Measurements from ENCODE around the gene PPP1R17. TPM values are rescaled to one million over a fixed set of nuclear protein-coding genes. Genes with fewer than 3 reads are reported as not detected.

PPP1R17 gene
- total RNA-seq: not detected

DNA sequence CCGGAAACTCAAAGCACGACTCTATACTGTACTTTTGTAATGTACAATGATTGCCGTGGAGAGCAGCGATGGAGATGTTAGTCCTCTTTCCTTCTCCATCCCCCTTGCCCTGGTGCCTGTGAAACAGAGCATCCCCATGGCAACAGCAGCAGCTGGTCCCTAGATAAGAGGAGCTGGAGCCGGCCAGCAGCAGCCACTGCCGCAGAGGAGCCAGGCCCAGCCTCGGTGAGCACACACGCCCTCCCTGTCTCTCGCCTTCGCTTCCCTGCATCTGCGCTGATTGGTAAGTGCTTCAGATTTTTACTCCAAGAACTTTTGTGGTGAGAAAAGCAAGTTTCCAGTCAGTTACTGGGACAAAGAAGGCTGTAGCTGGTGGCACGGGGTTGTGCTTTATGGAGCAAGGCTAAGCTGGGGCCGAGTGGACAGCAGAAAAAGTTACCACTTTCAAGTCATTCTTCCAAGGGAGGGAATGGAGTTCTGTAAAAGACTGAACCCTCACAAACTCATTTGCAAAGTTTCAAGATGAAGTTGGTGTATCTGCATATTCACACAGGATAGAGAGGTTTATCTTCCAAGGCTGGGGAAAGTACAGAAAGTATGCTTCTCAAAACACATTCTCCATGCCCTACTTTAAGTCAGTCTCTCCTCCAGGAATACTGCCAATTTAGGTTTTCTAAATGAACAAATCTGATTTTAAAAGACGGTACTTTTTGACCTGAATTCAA is at the start of gene PPP1R17:
PPP1R17 (plus strand) TSS at position 192 of the 725 bp plus-strand sequence. CDS start 5,227 bp downstream, outside the sequence.
- Mint-ChIP-seq H3K36me3 (ENCODE audit: insufficient read depth in 2 of 2) (no peaks in the 10 kb centered on the region), H3K27ac (no peak within 1 kb of the TSS), H3K27me3 (ENCODE audit: low read depth) (no peaks in the 10 kb centered on the region), H3K4me3 (no peak within 1 kb of the TSS), H3K9me3 (peaks cover 0 to 2% of the 10 kb centered on the region in 2 donors), H3K4me1 (ENCODE audit: low read depth) (no peaks in the 10 kb centered on the region)
- ATAC-seq (replicated peaks in 1 of 2): no peak
- no peak for DNase-seq

DNA sequence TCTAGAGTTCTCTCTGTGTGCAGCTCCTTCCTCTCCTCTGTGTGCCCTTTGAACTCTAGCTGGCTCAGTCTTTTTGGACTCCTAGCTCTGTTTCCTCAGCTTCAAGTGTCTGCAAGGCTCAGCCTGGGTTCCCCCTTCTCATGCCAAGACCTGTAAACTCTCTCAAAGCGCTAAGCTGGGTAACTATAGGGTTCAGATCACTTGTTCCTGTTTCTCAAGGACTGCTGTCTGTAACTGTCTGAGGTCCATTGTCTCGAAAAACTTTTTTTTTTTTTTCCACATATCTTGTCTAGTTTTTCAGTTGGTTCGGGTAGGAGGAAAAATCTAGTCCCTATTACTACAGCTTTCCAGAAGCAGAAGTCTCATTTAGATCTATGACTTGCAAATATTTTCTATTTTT is 46.6 kb upstream of the PPP1R17 start:
- Mint-ChIP-seq H3K4me3 (no peak overlapping the region), H3K27me3 (ENCODE audit: low read depth) (no peaks in the 10 kb centered on the region), H3K4me1 (ENCODE audit: low read depth) (no peaks in the 10 kb centered on the region), H3K27ac (no peak overlapping the region), H3K36me3 (ENCODE audit: insufficient read depth in 2 of 2) (no peaks in the 10 kb centered on the region), H3K9me3 (peaks cover 0 to 3% of the 10 kb centered on the region in 2 donors)
- DNase-seq: no peak
- ATAC-seq (replicated peaks in 1 of 2): no peak

DNA sequence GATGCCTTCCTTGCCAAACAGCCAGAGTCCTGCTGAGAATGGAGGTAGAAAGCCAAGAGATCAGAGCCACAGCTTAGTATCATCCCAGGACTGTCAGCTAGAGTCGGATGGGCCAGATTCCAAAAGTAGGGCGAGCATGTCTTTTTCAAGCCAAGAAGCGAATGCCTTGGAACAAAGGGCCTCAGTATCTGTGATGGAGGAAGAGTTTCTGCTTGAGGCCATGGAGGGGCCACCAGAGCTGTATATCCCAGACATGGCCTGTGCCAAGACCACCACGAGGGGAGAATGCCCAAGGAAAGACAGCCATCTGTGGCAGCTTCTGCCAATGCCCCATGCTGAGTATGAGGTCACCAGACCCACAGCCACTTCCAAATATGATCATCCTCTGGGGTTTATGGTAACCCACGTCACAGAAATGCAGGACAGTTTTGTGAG is 44.3 kb upstream of the PPP1R17 start:
- ATAC-seq (replicated peaks in 1 of 2): no peak
- no peak overlapping the region for H3K4me3 Mint-ChIP-seq
- H3K4me1 Mint-ChIP-seq (ENCODE audit: low read depth): no peaks in the 10 kb centered on the region
- no peak overlapping the region for H3K27ac Mint-ChIP-seq
- H3K36me3 Mint-ChIP-seq (ENCODE audit: insufficient read depth in 2 of 2): no peaks in the 10 kb centered on the region
- H3K9me3 Mint-ChIP-seq: peaks cover 0 to 2% of the 10 kb centered on the region in 2 donors
- DNase-seq: no peak
- H3K27me3 Mint-ChIP-seq (ENCODE audit: low read depth): no peaks in the 10 kb centered on the region

DNA sequence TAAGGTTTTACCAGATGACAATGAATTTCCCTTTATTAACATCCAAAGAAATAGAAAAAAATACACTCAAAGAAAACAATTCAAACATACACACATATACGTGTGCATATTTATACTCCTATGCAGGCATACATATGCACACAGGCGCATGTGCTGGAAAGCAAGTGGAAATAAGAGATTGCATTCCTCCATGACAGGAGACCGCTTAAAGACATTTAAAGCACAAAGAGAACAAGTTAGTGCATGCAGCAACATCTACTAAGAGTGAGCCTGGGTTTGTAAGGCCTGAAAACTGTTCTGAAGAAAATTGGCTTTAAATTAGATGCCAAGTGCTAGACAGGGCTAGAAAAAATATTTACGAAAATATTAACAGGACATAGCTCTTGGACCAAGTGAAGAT is 40.1 kb upstream of the PPP1R17 start:
- H3K9me3 Mint-ChIP-seq: no peaks in the 10 kb centered on the region
- H3K36me3 Mint-ChIP-seq (ENCODE audit: insufficient read depth in 2 of 2): no peaks in the 10 kb centered on the region

DNA sequence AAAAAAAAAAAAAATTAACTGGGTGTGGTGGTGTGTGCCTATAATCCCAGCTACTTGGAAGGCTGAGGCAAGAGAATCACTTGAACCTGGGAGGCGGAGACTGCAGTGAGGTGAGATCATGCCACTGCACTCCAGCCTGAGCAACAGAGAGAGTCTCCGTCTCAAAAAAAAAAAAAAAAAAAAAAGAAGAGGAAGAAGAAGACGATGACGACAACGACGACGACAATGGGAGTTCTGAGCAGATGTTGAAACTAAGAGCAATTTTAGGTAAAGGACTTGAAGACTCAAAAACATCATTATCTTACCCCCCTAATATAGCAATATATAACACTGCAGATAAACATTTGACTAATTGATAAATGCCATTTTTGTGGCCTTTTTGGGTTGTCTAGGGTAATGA is 39.5 kb upstream of the PPP1R17 start:
- no peak overlapping the region for H3K27ac Mint-ChIP-seq
- ATAC-seq (replicated peaks in 1 of 2) (no peak), DNase-seq (no peak)
- no peaks in the 10 kb centered on the region for H3K4me1 Mint-ChIP-seq (ENCODE audit: low read depth)
- H3K36me3 Mint-ChIP-seq (ENCODE audit: insufficient read depth in 2 of 2): no peaks in the 10 kb centered on the region
- H3K9me3 Mint-ChIP-seq: no peaks in the 10 kb centered on the region
- no peak overlapping the region for H3K4me3 Mint-ChIP-seq
- H3K27me3 Mint-ChIP-seq (ENCODE audit: low read depth): no peaks in the 10 kb centered on the region

More for the DNA sequence above, 40.1 kb upstream of the PPP1R17 start:
- H3K27ac Mint-ChIP-seq: no peak overlapping the region
- H3K4me3 Mint-ChIP-seq: no peak overlapping the region
- DNase-seq (no peak), ATAC-seq (replicated peaks in 1 of 2) (no peak)
- no peaks in the 10 kb centered on the region for H3K27me3 Mint-ChIP-seq (ENCODE audit: low read depth)
- no peaks in the 10 kb centered on the region for H3K4me1 Mint-ChIP-seq (ENCODE audit: low read depth)

DNA sequence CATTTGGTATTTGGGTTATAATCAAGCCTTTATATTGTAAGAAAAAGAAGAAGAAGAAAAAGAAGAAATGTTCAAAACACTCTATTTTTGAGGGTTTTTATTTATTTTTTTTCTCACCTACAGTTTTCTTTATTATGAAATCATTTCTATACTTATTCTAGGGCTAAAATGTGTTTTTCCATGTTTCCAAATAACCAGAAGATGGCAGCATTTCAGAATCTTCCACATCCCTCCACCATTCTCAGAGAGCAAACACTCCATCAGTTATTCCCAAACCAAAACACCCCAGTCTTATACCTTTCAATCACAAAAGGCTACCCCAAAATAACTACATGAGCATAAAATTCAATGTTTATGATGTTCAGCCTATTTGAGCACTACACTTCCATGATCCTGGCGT is 38.7 kb upstream of the PPP1R17 start:
- H3K27ac Mint-ChIP-seq: no peak overlapping the region

DNA sequence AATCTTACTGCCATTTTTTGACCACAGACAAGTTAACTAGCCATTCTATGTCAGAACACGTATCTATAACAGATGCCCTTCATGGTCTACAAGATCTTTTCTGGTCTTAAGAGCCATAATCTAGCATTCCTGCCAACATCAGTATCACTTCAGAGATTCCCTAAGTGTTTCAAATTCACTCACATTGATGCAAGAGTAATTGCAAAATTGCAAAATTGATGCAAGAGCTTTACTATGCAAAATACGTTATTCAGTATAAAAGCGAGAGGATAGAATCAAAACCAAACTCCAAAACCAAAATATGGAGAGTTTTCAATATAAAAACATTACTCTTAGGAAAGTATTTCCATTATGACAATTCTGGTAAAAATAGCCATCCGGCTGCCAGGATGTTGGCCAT is 38.1 kb upstream of the PPP1R17 start:
- ATAC-seq (replicated peaks in 1 of 2) (no peak), DNase-seq (no peak)
- no peaks in the 10 kb centered on the region for H3K4me1 Mint-ChIP-seq (ENCODE audit: low read depth)

More for the DNA sequence above, 38.7 kb upstream of the PPP1R17 start:
- Mint-ChIP-seq H3K27me3 (ENCODE audit: low read depth) (no peaks in the 10 kb centered on the region), H3K36me3 (ENCODE audit: insufficient read depth in 2 of 2) (no peaks in the 10 kb centered on the region), H3K4me1 (ENCODE audit: low read depth) (no peaks in the 10 kb centered on the region), H3K9me3 (no peaks in the 10 kb centered on the region), H3K4me3 (no peak overlapping the region)
- DNase-seq (no peak), ATAC-seq (replicated peaks in 1 of 2) (no peak)

DNA sequence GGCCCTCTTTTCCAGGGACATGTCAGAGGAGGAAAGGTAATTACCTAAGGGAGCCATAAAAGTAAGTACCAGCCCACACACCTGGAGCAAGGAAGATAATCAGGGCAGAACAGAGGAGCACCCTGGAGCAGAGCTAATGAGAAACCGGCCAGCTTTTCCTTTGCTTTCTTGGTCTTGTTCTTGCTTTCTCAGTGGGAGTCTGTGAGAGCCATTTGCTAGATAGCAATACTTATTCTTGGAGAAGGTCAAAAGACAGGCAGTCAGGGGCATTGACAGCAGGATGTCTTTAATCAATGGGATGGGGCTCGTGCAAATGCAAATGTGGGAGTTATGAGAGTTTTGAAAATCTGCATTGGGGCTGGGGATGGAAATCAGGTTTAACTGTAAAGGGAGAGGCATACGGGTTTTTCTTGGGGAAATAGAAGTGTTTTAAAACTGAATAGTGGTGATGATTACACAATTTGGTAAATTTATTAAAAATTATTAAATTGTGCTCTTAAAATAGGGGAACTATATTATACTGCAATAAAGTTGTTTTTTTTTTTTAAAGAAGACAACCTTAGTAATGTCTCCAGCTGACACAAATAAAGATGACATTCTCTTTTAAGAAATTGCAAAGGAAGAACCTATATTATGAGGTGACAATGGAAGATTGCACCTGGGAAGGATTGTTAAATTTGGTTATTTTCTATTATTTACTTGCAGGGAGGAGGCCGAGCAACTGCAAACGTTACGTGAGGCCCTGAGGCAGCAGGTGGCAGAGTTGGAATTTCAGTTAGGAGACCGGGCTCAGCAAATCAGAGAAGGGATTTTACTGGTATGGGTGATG is 35.6 kb upstream of the PPP1R17 start:
- Mint-ChIP-seq H3K27me3 (ENCODE audit: low read depth) (no peaks in the 10 kb centered on the region), H3K4me3 (no peak overlapping the region), H3K36me3 (ENCODE audit: insufficient read depth in 2 of 2) (no peaks in the 10 kb centered on the region), H3K27ac (no peak overlapping the region), H3K9me3 (peaks cover 3 to 8% of the 10 kb centered on the region in 2 donors), H3K4me1 (ENCODE audit: low read depth) (no peaks in the 10 kb centered on the region)
- no peak for DNase-seq
- ATAC-seq (replicated peaks in 1 of 2): no peak

More for the DNA sequence above, 38.1 kb upstream of the PPP1R17 start:
- Mint-ChIP-seq H3K36me3 (ENCODE audit: insufficient read depth in 2 of 2) (no peaks in the 10 kb centered on the region), H3K27me3 (ENCODE audit: low read depth) (no peaks in the 10 kb centered on the region), H3K4me3 (no peak overlapping the region), H3K27ac (no peak overlapping the region), H3K9me3 (no peaks in the 10 kb centered on the region)

DNA sequence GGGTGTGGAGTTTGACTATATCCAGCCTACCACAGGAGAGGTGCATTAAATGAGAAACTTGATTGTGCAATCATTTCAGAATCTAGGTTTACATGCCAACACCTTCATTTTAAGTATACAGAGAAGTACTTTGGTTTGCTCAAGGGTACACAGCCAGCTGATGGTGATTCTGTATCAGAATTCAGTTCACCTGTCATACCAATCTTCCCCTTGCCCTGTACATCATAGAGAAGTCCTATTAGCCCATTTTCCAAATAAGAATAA is 35.0 kb upstream of the PPP1R17 start:
- ATAC-seq (replicated peaks in 1 of 2): no peak
- no peak for DNase-seq
- no peak overlapping the region for H3K4me3 Mint-ChIP-seq
- no peak overlapping the region for H3K27ac Mint-ChIP-seq
- no peaks in the 10 kb centered on the region for H3K27me3 Mint-ChIP-seq (ENCODE audit: low read depth)
- peaks cover 3 to 8% of the 10 kb centered on the region in 2 donors for H3K9me3 Mint-ChIP-seq
- no peaks in the 10 kb centered on the region for H3K4me1 Mint-ChIP-seq (ENCODE audit: low read depth)
- H3K36me3 Mint-ChIP-seq (ENCODE audit: insufficient read depth in 2 of 2): no peaks in the 10 kb centered on the region

DNA sequence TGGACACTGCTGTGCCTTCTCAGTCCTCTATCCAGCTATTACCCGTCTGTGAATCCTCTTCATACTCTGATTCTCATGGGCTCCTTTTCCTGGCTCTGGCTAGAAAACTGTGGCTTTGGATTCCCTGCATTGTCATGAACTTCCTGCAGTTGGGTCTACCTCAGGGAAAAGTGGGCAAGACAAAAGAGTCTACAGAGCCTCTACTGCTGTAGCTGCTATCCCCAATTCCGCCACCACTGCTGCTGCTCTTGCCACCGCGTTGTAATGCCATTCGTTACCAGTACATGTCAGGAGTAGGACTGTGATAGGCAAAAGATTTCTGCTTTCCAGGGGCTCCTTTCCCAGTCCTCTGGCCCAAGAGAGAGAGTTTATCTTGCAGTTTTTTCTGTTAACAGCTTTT is 23.9 kb upstream of the PPP1R17 start:
- Mint-ChIP-seq H3K4me3 (no peak overlapping the region), H3K36me3 (ENCODE audit: insufficient read depth in 2 of 2) (no peaks in the 10 kb centered on the region), H3K27ac (no peak overlapping the region), H3K27me3 (ENCODE audit: low read depth) (no peaks in the 10 kb centered on the region), H3K9me3 (peaks cover 3 to 5% of the 10 kb centered on the region in 2 donors), H3K4me1 (ENCODE audit: low read depth) (no peaks in the 10 kb centered on the region)
- ATAC-seq (replicated peaks in 1 of 2): no peak
- DNase-seq: no peak

DNA sequence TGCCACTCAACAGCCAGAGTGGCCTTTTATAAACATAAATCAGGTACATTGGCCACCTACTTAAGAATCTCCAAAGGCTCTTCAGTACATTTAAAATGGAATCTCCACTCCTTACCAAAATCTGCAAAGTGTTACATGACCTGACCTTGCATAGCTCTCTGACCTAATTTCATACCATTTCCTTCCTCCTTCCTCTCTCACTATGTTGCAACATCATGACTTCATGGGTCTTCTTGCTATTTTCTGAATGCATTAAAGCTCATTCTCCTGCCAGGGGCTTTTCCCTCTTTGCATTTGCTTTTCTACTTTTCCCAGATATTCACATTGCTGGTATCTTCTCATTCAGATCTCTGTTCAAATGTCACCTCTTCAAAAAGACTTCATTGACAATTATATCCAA is 22.1 kb upstream of the PPP1R17 start:
- no peak overlapping the region for H3K27ac Mint-ChIP-seq
- H3K36me3 Mint-ChIP-seq (ENCODE audit: insufficient read depth in 2 of 2): no peaks in the 10 kb centered on the region
- peaks cover 3 to 5% of the 10 kb centered on the region in 2 donors for H3K9me3 Mint-ChIP-seq
- no peaks in the 10 kb centered on the region for H3K4me1 Mint-ChIP-seq (ENCODE audit: low read depth)
- no peak overlapping the region for H3K4me3 Mint-ChIP-seq
- no peaks in the 10 kb centered on the region for H3K27me3 Mint-ChIP-seq (ENCODE audit: low read depth)
- DNase-seq (no peak), ATAC-seq (replicated peaks in 1 of 2) (no peak)

DNA sequence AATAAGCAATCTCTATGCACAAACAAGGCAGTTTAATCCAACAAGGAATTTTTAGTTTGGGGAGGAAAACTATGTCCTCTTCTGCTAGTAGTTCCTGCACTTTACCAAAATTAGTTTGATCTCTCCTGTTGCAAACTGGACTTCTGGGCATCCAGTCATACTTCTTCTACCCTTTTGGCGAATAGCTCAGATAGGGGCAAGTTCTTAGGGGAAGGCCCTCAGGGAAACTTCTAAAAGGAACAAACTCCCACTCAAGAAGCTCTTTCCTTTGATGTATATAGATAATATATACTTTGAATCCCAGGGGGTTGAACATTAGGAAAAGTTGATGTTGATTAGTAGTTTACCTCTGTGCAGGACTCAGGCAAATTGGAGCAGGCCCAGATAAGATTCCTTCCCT is 21.5 kb upstream of the PPP1R17 start:
- ATAC-seq (replicated peaks in 1 of 2) (no peak), DNase-seq (no peak)
- no peaks in the 10 kb centered on the region for H3K36me3 Mint-ChIP-seq (ENCODE audit: insufficient read depth in 2 of 2)
- H3K9me3 Mint-ChIP-seq: peaks cover 3 to 5% of the 10 kb centered on the region in 2 donors
- H3K4me1 Mint-ChIP-seq (ENCODE audit: low read depth): no peaks in the 10 kb centered on the region
- H3K27me3 Mint-ChIP-seq (ENCODE audit: low read depth): no peaks in the 10 kb centered on the region
- no peak overlapping the region for H3K27ac Mint-ChIP-seq
- no peak overlapping the region for H3K4me3 Mint-ChIP-seq

DNA sequence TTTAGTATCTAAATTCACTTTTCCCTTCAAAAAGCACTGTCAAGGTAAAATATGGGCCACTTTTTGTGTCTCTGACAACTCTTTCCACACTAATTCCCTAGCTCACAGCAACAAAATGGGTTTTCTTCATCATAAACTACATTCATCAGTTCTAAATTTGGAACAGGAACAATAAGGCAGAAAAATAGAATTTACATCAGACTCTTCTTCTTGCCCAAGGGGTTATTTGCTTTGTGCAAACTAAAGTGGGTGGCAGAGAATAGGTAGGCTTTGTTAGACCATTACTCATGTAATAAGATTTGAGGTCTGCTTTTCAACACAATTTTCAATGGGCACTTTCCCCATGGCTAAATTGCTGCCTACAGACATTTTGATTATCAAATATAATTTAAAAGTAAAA is 17.6 kb upstream of the PPP1R17 start:
- no peaks in the 10 kb centered on the region for H3K27me3 Mint-ChIP-seq (ENCODE audit: low read depth)

More for the DNA sequence above, 17.6 kb upstream of the PPP1R17 start:
- Mint-ChIP-seq H3K4me1 (ENCODE audit: low read depth) (no peaks in the 10 kb centered on the region), H3K27ac (no peak overlapping the region), H3K9me3 (peaks cover 0 to 3% of the 10 kb centered on the region in 2 donors), H3K36me3 (ENCODE audit: insufficient read depth in 2 of 2) (no peaks in the 10 kb centered on the region), H3K4me3 (no peak overlapping the region)
- ATAC-seq (replicated peaks in 1 of 2): no peak
- DNase-seq: no peak
